Measurements from ENCODE around the gene PRICKLE4. TPM values are rescaled to one million over a fixed set of nuclear protein-coding genes. Genes with fewer than 3 reads are reported as not detected.

Gene PRICKLE4
- total RNA-seq, 1 experiment from 2014 or later = 0.70 TPM

DNA sequence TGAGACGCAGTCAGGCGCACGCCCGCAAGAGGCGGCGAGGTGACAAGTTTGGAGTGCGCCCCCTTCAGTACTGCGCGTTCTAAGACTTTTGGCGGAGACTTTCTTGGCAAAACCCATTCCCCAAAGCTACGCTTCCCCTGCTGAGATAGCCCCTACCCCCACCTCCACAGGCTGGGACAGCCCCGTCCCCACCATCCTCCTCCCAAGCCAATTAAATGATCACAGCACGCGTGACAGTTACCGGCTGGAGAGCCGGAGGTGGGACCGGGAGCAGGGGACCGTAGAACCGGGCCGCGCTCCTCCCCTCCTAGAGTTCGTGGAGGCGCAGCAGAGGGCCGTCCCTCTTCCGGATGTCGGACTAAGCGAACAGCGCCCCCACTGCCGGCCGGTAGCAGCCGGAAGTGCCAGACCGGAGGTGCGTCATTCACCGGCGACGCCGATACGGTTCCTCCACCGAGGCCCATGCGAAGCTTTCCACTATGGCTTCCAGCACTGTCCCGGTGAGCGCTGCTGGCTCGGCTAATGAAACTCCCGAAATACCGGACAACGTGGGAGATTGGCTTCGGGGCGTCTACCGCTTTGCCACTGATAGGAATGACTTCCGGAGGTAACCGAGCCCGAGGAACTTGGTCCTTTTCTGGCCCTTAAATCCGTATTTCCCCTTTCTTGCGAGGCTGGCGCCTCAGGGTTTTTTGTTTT lies 6.8 kb downstream of the PRICKLE4 start, which contains the start of gene TOMM6:
Gene TOMM6 (plus strand): TSS at position 476 of the 699 bp plus-strand sequence. CDS start 4 bp downstream, at position 480.
- DNase-seq = peak; percentile 96

More for the DNA sequence above, 6.8 kb downstream of the PRICKLE4 start, which contains the start of gene TOMM6:
- no CpG with 5 or more reads among the region's 55 CpGs for WGBS (ENCODE audit: extremely low coverage, insufficient read length, low lambda C conversion rate)
- H3K4ac ChIP-seq (ENCODE audit: low read depth, low read length) = no peak within 1 kb of the TSS
- peak within 1 kb of the TSS; percentile 85 for H4K5ac ChIP-seq (ENCODE audit: insufficient read length, low read depth, low read length)
- peak within 1 kb of the TSS; percentile 95 for H3K4me2 ChIP-seq (ENCODE audit: insufficient read depth, insufficient read length, low read length)
- H2BK20ac ChIP-seq (ENCODE audit: low read depth, low read length, poor library complexity, severe bottlenecking) = no peak within 1 kb of the TSS
- peak within 1 kb of the TSS; percentile 25 for H2BK5ac ChIP-seq (ENCODE audit: insufficient read length, low read length)
- H3K56ac ChIP-seq (ENCODE audit: insufficient read length, low read depth, low read length) = no peak within 1 kb of the TSS
- H4K8ac ChIP-seq (replicated peaks; ENCODE audit: insufficient read length, low read depth, low read length) = no peak within 1 kb of the TSS
- Mint-ChIP-seq H3K9me3 (no peaks in the 10 kb centered on the region; a peak in 3 of 5 replicates), H3K27ac (peak within 1 kb of the TSS; percentile 95 to 98 (median 97)), H3K4me1 (peaks cover 10 to 16% of the 10 kb centered on the region in 2 experiments), H3K36me3 (ENCODE audit: insufficient read depth in 1 of 3, low read depth in 3 of 3) (peaks cover 12 to 32% (median 26%) of the 10 kb centered on the region in 3 experiments), H3K27me3 (ENCODE audit: low read depth) (peaks cover 40% of the 10 kb centered on the region), H3K4me3 (peak within 1 kb of the TSS; percentile 95 to 98)
- no peak within 1 kb of the TSS; the same call in 1 of the 2 replicates for H2BK15ac ChIP-seq (ENCODE audit: low read depth, low read length)
- H3T11ph ChIP-seq (ENCODE audit: low read length) = no peak within 1 kb of the TSS
- no peaks in the 10 kb centered on the region for H3K79me1 ChIP-seq (ENCODE audit: insufficient read depth, low read depth, low read length, poor library complexity, severe bottlenecking)
- peak within 1 kb of the TSS; percentile 84 for H3K14ac ChIP-seq (ENCODE audit: insufficient read depth, low read length)
- TF ChIP-seq, protein P1, sequence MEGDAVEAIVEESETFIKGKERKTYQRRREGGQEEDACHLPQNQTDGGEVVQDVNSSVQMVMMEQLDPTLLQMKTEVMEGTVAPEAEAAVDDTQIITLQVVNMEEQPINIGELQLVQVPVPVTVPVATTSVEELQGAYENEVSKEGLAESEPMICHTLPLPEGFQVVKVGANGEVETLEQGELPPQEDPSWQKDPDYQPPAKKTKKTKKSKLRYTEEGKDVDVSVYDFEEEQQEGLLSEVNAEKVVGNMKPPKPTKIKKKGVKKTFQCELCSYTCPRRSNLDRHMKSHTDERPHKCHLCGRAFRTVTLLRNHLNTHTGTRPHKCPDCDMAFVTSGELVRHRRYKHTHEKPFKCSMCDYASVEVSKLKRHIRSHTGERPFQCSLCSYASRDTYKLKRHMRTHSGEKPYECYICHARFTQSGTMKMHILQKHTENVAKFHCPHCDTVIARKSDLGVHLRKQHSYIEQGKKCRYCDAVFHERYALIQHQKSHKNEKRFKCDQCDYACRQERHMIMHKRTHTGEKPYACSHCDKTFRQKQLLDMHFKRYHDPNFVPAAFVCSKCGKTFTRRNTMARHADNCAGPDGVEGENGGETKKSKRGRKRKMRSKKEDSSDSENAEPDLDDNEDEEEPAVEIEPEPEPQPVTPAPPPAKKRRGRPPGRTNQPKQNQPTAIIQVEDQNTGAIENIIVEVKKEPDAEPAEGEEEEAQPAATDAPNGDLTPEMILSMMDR (conservative IDR thresholded peaks at IDR 0.05) = peak; percentile 94
- H3K4me1 ChIP-seq (ENCODE audit: insufficient read depth, low read length) = no peaks in the 10 kb centered on the region
- H3K27ac ChIP-seq (ENCODE audit: insufficient read length, low read depth, low read length) = no peak within 1 kb of the TSS
- H2BK12ac ChIP-seq (ENCODE audit: insufficient read length, low read depth, low read length) = peak within 1 kb of the TSS; percentile 6
- no peak within 1 kb of the TSS for H2BK120ac ChIP-seq (ENCODE audit: low read depth, low read length, poor library complexity, severe bottlenecking)
- no peak within 1 kb of the TSS for H2AFZ ChIP-seq (ENCODE audit: low read length)
- no peaks in the 10 kb centered on the region for H3K9me3 ChIP-seq (ENCODE audit: control insufficient read depth, low read depth, low read length)
- H3K23me2 ChIP-seq (ENCODE audit: insufficient read length, low read depth, low read length, poor library complexity, severe bottlenecking) = peaks cover 8% of the 10 kb centered on the region
- H3K27me3 ChIP-seq (ENCODE audit: insufficient read depth, low read length) = peaks cover 12% of the 10 kb centered on the region; the same call in 1 of the 2 replicates
- no peak within 1 kb of the TSS for H4K91ac ChIP-seq (ENCODE audit: insufficient read length, low read depth, low read length)
- H3K79me2 ChIP-seq (ENCODE audit: insufficient read depth, low read length) = peaks cover 2% of the 10 kb centered on the region; the same call in 1 of the 2 replicates
- peak within 1 kb of the TSS; percentile 95 for H3K9ac ChIP-seq (ENCODE audit: extremely low read depth, insufficient read length, low read length)
- no peaks in the 10 kb centered on the region for H4K20me1 ChIP-seq (ENCODE audit: control insufficient read depth, insufficient read depth, insufficient read length)
- peak within 1 kb of the TSS; percentile 84 for H3K18ac ChIP-seq (ENCODE audit: insufficient read length, low read depth, low read length)
- H3K23ac ChIP-seq (ENCODE audit: insufficient read length, low read depth, low read length) = no peak within 1 kb of the TSS
- no peak within 1 kb of the TSS for H2AK5ac ChIP-seq (ENCODE audit: insufficient read length, low read length)
